ENCODE measurements around the gene PTBP1.

DNA sequence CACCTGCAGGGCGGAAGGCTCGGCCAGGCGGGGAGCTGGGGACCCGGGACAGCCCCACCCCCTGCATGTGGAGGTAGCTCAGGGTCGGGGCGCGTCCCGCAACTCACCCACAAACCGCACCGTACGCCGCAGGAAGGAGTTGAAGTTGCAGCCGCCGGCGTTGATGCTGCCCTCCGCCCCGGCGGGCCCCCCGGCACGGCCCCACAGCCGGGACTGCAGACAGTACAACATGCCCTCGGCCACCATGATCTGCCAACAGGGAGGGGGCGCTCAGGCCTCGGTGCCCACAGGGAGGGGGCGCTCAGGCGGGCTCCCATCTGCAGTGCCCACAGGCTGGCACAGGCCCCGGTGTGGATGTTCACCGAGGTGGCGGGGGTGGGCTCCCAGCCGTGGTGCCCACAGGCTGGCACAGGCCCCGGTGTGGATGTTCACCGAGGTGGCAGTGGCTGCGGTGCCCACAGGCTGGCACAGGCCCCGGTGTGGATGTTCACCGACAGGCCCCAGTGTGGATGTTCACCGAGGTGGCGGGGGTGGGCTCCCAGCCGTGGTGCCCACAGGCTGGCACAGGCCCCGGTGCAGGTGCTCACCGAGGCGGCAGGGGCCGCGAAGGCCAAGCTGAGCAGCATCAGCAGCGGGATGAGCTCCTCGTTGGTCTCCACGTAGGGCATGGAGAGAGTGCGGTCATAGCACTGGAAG is 18.0 kb downstream of the PTBP1 start:
- TF ChIP-seq EP300 (IDR thresholded peaks at IDR 0.05) = no peak
- TF ChIP-seq, protein P1, sequence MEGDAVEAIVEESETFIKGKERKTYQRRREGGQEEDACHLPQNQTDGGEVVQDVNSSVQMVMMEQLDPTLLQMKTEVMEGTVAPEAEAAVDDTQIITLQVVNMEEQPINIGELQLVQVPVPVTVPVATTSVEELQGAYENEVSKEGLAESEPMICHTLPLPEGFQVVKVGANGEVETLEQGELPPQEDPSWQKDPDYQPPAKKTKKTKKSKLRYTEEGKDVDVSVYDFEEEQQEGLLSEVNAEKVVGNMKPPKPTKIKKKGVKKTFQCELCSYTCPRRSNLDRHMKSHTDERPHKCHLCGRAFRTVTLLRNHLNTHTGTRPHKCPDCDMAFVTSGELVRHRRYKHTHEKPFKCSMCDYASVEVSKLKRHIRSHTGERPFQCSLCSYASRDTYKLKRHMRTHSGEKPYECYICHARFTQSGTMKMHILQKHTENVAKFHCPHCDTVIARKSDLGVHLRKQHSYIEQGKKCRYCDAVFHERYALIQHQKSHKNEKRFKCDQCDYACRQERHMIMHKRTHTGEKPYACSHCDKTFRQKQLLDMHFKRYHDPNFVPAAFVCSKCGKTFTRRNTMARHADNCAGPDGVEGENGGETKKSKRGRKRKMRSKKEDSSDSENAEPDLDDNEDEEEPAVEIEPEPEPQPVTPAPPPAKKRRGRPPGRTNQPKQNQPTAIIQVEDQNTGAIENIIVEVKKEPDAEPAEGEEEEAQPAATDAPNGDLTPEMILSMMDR (IDR thresholded peaks at IDR 0.05) = no peak
